Liver (tissue), 9 donors: ENCODE data around the gene BMP7. TPM values are rescaled to one million over a fixed set of nuclear protein-coding genes. Genes with fewer than 3 reads are reported as not detected.

Experiments
- DNase-seq: peaks from one replicate; pipeline ENCODE4 v3.0.0-alpha.2; 2017; ENCODE audit warnings: low spot score
- H3K27ac ChIP-seq, 2 donors: one replicate each; pipeline ENCODE4 v1.7.0; 2013; ENCODE audit warnings: inconsistent platforms in 2 of 2, low read length in 2 of 2, control low read depth in 1 of 2, low read depth in 1 of 2, mild to moderate bottlenecking in 1 of 2
- H3K27me3 ChIP-seq, 4 donors: one replicate each; pipeline versions ENCODE4 v1.6.1 to v1.7.0; 2013; ENCODE audit warnings: low read length in 3 of 4, inconsistent platforms in 1 of 4, mild to moderate bottlenecking in 1 of 4, moderate library complexity in 1 of 4; ENCODE audit not compliant: control insufficient read depth in 4 of 4, insufficient read depth in 4 of 4
- H3K36me3 ChIP-seq, 4 donors: one replicate each; pipeline versions ENCODE4 v1.6.1 to v1.7.0; 2013; ENCODE audit warnings: low read length in 3 of 4, mild to moderate bottlenecking in 3 of 4, low read depth in 1 of 4, moderate library complexity in 1 of 4; ENCODE audit not compliant: control insufficient read depth in 4 of 4, insufficient read depth in 3 of 4
- H3K4me1 ChIP-seq, 4 donors: one replicate each; pipeline versions ENCODE4 v1.6.1 to v1.7.0; 2013; ENCODE audit warnings: low read length in 3 of 4, mild to moderate bottlenecking in 3 of 4, moderate library complexity in 1 of 4; ENCODE audit not compliant: control insufficient read depth in 4 of 4, insufficient read depth in 4 of 4
- H3K4me3 ChIP-seq, 3 donors: one replicate each; pipeline versions ENCODE4 v1.6.1 to v1.7.0; 2013; ENCODE audit warnings: low read length in 3 of 3, control low read depth in 1 of 3, low read depth in 1 of 3, mild to moderate bottlenecking in 1 of 3
- H3K9ac ChIP-seq, 2 donors: one replicate each; pipeline ENCODE4 v1.7.0; 2013; ENCODE audit warnings: low read length in 2 of 2, mild to moderate bottlenecking in 2 of 2, moderate library complexity in 2 of 2, control low read depth in 1 of 2, low read depth in 1 of 2
- H3K9me3 ChIP-seq, 4 donors: one replicate each; pipeline versions ENCODE4 v1.6.1 to v1.7.0; 2013; ENCODE audit warnings: low read length in 3 of 4; ENCODE audit not compliant: control insufficient read depth in 4 of 4
- ATF3 ChIP-seq: IDR thresholded peaks from 2 replicates; pipeline ENCODE4 v1.6.1; 2016; ENCODE audit warnings: antibody characterized with exemption
- CTCF ChIP-seq: fragments of 150-350 bp; IDR thresholded peaks from 2 replicates; pipeline ENCODE4 v1.5.1; 2017; ENCODE audit warnings: improper control_type of control experiment, low read depth, low read length; ENCODE audit not compliant: missing input control
- EGR1 ChIP-seq, 2 donors: IDR thresholded peaks; 2 replicates each; pipeline ENCODE4 v1.6.1; 2016 to 2018; ENCODE audit warnings: antibody characterized with exemption in 2 of 2, low read depth in 2 of 2
- FOXA1 ChIP-seq: IDR thresholded peaks from 2 replicates; pipeline ENCODE4 v1.6.1; 2016; ENCODE audit warnings: antibody characterized with exemption
- FOXA2 ChIP-seq: IDR thresholded peaks from 2 replicates; pipeline ENCODE4 v1.6.1; 2016; ENCODE audit warnings: antibody characterized with exemption
- GABPA ChIP-seq, 2 donors: IDR thresholded peaks in 1 of 2; conservative IDR thresholded peaks in 1 of 2; 2 replicates each; pipeline ENCODE4 v1.6.1; 2016; ENCODE audit warnings: antibody characterized with exemption in 2 of 2, mild to moderate bottlenecking in 1 of 2, moderate library complexity in 1 of 2
- HNF4A ChIP-seq, 2 donors: conservative IDR thresholded peaks; 2 replicates each; pipeline ENCODE4 v1.6.1; 2016; ENCODE audit warnings: antibody characterized with exemption in 2 of 2, mild to moderate bottlenecking in 2 of 2
- HNF4G ChIP-seq: IDR thresholded peaks from 2 replicates; pipeline ENCODE4 v1.6.1; 2016; ENCODE audit warnings: antibody characterized with exemption
- JUND ChIP-seq, 2 donors: IDR thresholded peaks; 2 replicates each; pipeline ENCODE4 v1.6.1; 2016; ENCODE audit warnings: antibody characterized with exemption in 2 of 2
- MAX ChIP-seq: IDR thresholded peaks from 2 replicates; pipeline ENCODE4 v1.6.1; 2016; ENCODE audit warnings: antibody characterized with exemption
- NR2F2 ChIP-seq: IDR thresholded peaks from 2 replicates; pipeline ENCODE4 v1.6.1; 2016; ENCODE audit warnings: antibody characterized with exemption
- RAD21 ChIP-seq, 2 donors: IDR thresholded peaks; 2 replicates each; pipeline ENCODE4 v1.6.1; 2016; ENCODE audit warnings: antibody characterized with exemption in 2 of 2, mild to moderate bottlenecking in 2 of 2
- REST ChIP-seq: IDR thresholded peaks from 2 replicates; pipeline ENCODE4 v1.6.1; 2016; ENCODE audit warnings: antibody characterized with exemption, mild to moderate bottlenecking
- RXRA ChIP-seq, 2 donors: IDR thresholded peaks; 2 replicates each; pipeline ENCODE4 v1.6.1; 2017 to 2018; ENCODE audit warnings: antibody characterized with exemption in 2 of 2, mild to moderate bottlenecking in 1 of 2
- SP1 ChIP-seq: IDR thresholded peaks from 2 replicates; pipeline ENCODE4 v1.6.1; 2018; ENCODE audit warnings: antibody characterized with exemption, mild to moderate bottlenecking
- TAF1 ChIP-seq: conservative IDR thresholded peaks from 2 replicates; pipeline ENCODE4 v1.6.1; 2016; ENCODE audit warnings: antibody characterized with exemption, mild to moderate bottlenecking
- YY1 ChIP-seq: IDR thresholded peaks from 2 replicates; pipeline ENCODE4 v1.6.1; 2016; ENCODE audit warnings: antibody characterized with exemption, mild to moderate bottlenecking
- ZBTB33 ChIP-seq: IDR thresholded peaks from 2 replicates; pipeline ENCODE4 v1.6.1; 2016; ENCODE audit warnings: antibody characterized with exemption
- WGBS: extraction: QIAGEN DNeasy Blood & Tissue Kit; methylation state at CpG from one replicate; pipeline ENCODE4 v1.1.7; 2013; 5-methylcytosine and 5-hydroxymethylcytosine counted together
- polyA plus RNA-seq, 2 donors: library from polyadenylated mRNA; stranded (reverse) in 1 of 2; unstranded in 1 of 2; fragments of 200-250 nt in 1 of 2; fragments of >200 nt in 1 of 2; fragmentation: Nextera tagmentation in 1 of 2; extraction: Ambion mirVana in 1 of 2; gene quantifications; one replicate each; pipeline versions ENCODE4 v1.2.1 to v1.2.3, GENCODE V29; 2013 to 2015
- total RNA-seq, 2 donors: library from RNA; depleted of rRNA; stranded (reverse); fragments of >200 nt; gene quantifications; one replicate each; pipeline ENCODE4 v1.2.3, GENCODE V29; 2014
- donor health status: healthy.
- donor health status: healthy.
- donor health status: healthy.
- donor health status: healthy.
- donor health status: healthy.

Gene BMP7
- total and polyA plus RNA-seq, 4 donors = not detected

GRCh38 chr20:57312138-57312537, 45.7 kb upstream of the BMP7 start:
- no peak for DNase-seq
- Histone ChIP-seq H3K27ac (no peak overlapping the region), H3K9ac (no peak overlapping the region), H3K4me1 (no peaks in the 10 kb centered on the region), H3K27me3 (no peaks in the 10 kb centered on the region), H3K4me3 (no peak overlapping the region), H3K36me3 (no peaks in the 10 kb centered on the region), H3K9me3 (peaks cover 0 to 2% (median 0%) of the 10 kb centered on the region in 4 donors)
- TF ChIP-seq RAD21 (IDR thresholded peaks at IDR 0.05) = no peak
- no peak for TF ChIP-seq HNF4A (conservative IDR thresholded peaks at IDR 0.05)
- TF ChIP-seq CTCF = no peak
- no peak for TF ChIP-seq RXRA (IDR thresholded peaks at IDR 0.05)
- no peak for TF ChIP-seq GABPA (IDR thresholded peaks at IDR 0.05 in 1 of 2, conservative IDR thresholded peaks at IDR 0.05 in 1 of 2)
- no peak for TF ChIP-seq MAX
- TF ChIP-seq HNF4G = no peak
- no peak for TF ChIP-seq FOXA1
- TF ChIP-seq JUND (IDR thresholded peaks at IDR 0.05) = no peak
- no peak for TF ChIP-seq TAF1
- no peak for TF ChIP-seq FOXA2
- no peak for TF ChIP-seq ZBTB33
- no peak for TF ChIP-seq ATF3
- TF ChIP-seq SP1 = no peak
- TF ChIP-seq EGR1 (IDR thresholded peaks at IDR 0.05; ENCODE audit: low read depth in 2 of 2) = no peak
- WGBS = 81% methylated on average over 6 of the region's 6 CpGs

- no peak for DNase-seq
- WGBS = 88% methylated on average over 11 of the region's 11 CpGs
- H3K4me3 ChIP-seq = no peak overlapping the region
- H3K36me3 ChIP-seq = no peaks in the 10 kb centered on the region
- H3K4me1 ChIP-seq = no peaks in the 10 kb centered on the region
- no peak overlapping the region for H3K27ac ChIP-seq
- peaks cover 0 to 2% (median 0%) of the 10 kb centered on the region in 4 donors for H3K9me3 ChIP-seq
- H3K27me3 ChIP-seq = no peaks in the 10 kb centered on the region
- H3K9ac ChIP-seq = no peak overlapping the region
- no peak for TF ChIP-seq NR2F2
- TF ChIP-seq REST = no peak
- no peak for TF ChIP-seq ZBTB33
- no peak for TF ChIP-seq CTCF
- TF ChIP-seq FOXA1 = no peak
- TF ChIP-seq YY1 = no peak
- no peak for TF ChIP-seq RAD21 (IDR thresholded peaks at IDR 0.05)
- no peak for TF ChIP-seq JUND (IDR thresholded peaks at IDR 0.05)
- TF ChIP-seq RXRA (IDR thresholded peaks at IDR 0.05) = no peak
- TF ChIP-seq HNF4G = no peak
- TF ChIP-seq MAX = no peak
- TF ChIP-seq TAF1 = no peak
- TF ChIP-seq FOXA2 = no peak
- no peak for TF ChIP-seq EGR1 (IDR thresholded peaks at IDR 0.05; ENCODE audit: low read depth in 2 of 2)
Observed at GRCh38 chr20:57310821-57311514, 44.5 kb upstream of the BMP7 start.
